H9 (cell line): ENCODE measurements around the gene SH3RF3. TPM values are rescaled to one million over a fixed set of nuclear protein-coding genes. Genes with fewer than 3 reads are reported as not detected.

Experiments used
- DNase-seq: peaks from one replicate; pipeline ENCODE4 v3.0.0-alpha.2; 2017
- H2AFZ ChIP-seq: one replicate; pipeline ENCODE4 v1.6.1; 2013; ENCODE audit warnings: mild to moderate bottlenecking, low read length, control low read depth, moderate library complexity
- H2AK5ac ChIP-seq: 2 replicates; pipeline ENCODE4 v1.6.1; 2013; ENCODE audit warnings: low read length, control low read depth, mixed read lengths; ENCODE audit not compliant: insufficient read length
- H2BK120ac ChIP-seq: one replicate; pipeline ENCODE4 v1.6.1; 2013; ENCODE audit warnings: low read depth, mild to moderate bottlenecking, low read length, control low read depth, inconsistent platforms; ENCODE audit not compliant: poor library complexity, severe bottlenecking
- H2BK12ac ChIP-seq: 2 replicates; pipeline ENCODE4 v1.6.1; 2013; ENCODE audit warnings: low read length, control low read depth, mixed read lengths, low read depth; ENCODE audit not compliant: insufficient read length
- H2BK15ac ChIP-seq: 2 replicates; pipeline ENCODE4 v1.6.1; 2013; ENCODE audit warnings: low read depth, low read length, control low read depth
- H2BK20ac ChIP-seq: one replicate; pipeline ENCODE4 v1.6.1; 2013; ENCODE audit warnings: low read depth, mild to moderate bottlenecking, low read length, control low read depth, inconsistent platforms; ENCODE audit not compliant: poor library complexity, severe bottlenecking
- H2BK5ac ChIP-seq: 2 replicates; pipeline ENCODE4 v1.6.1; 2013; ENCODE audit warnings: low read length, control low read depth, mixed read lengths; ENCODE audit not compliant: insufficient read length
- H3K14ac ChIP-seq: 2 replicates; pipeline ENCODE4 v1.6.1; 2013; ENCODE audit warnings: low read length, control low read depth; ENCODE audit not compliant: insufficient read depth
- H3K18ac ChIP-seq: 2 replicates; pipeline ENCODE4 v1.6.1; 2013; ENCODE audit warnings: low read depth, mild to moderate bottlenecking, mixed read lengths, low read length, control low read depth; ENCODE audit not compliant: insufficient read length
- H3K23ac ChIP-seq: 2 replicates; pipeline ENCODE4 v1.6.1; 2013; ENCODE audit warnings: low read length, control low read depth, mixed read lengths, low read depth; ENCODE audit not compliant: insufficient read length
- H3K23me2 ChIP-seq: 2 replicates; pipeline ENCODE4 v1.6.1; 2013; ENCODE audit warnings: low read depth, mild to moderate bottlenecking, mixed read lengths, low read length, control low read depth; ENCODE audit not compliant: insufficient read length, poor library complexity, severe bottlenecking
- H3K27ac ChIP-seq: 2 replicates; pipeline ENCODE4 v1.5.1; 2013; ENCODE audit warnings: low read length, control low read depth, mixed read lengths, low read depth; ENCODE audit not compliant: insufficient read length
- H3K27me3 ChIP-seq: 2 replicates; pipeline ENCODE4 v1.6.1; 2013; ENCODE audit warnings: low read length, control low read depth, inconsistent platforms; ENCODE audit not compliant: insufficient read depth
- H3K4ac ChIP-seq: 2 replicates; pipeline ENCODE4 v1.6.1; 2013; ENCODE audit warnings: low read depth, mild to moderate bottlenecking, control low read depth, inconsistent platforms, low read length, moderate library complexity
- H3K4me1 ChIP-seq: 2 replicates; pipeline ENCODE4 v1.6.1; 2013; ENCODE audit warnings: low read length, control low read depth, inconsistent platforms; ENCODE audit not compliant: insufficient read depth
- H3K4me2 ChIP-seq: 2 replicates; pipeline ENCODE4 v1.6.1; 2013; ENCODE audit warnings: low read length, control low read depth, mixed read lengths; ENCODE audit not compliant: insufficient read length, insufficient read depth
- H3K56ac ChIP-seq: 2 replicates; pipeline ENCODE4 v1.6.1; 2013; ENCODE audit warnings: low read depth, mild to moderate bottlenecking, mixed read lengths, low read length, control low read depth; ENCODE audit not compliant: insufficient read length
- H3K79me1 ChIP-seq: 2 replicates; pipeline ENCODE4 v1.6.1; 2013; ENCODE audit warnings: low read depth, mild to moderate bottlenecking, moderate library complexity, low read length, control low read depth, inconsistent platforms; ENCODE audit not compliant: insufficient read depth, poor library complexity, severe bottlenecking
- H3K79me2 ChIP-seq: 2 replicates; pipeline ENCODE4 v1.6.1; 2013; ENCODE audit warnings: low read length, control low read depth, inconsistent platforms; ENCODE audit not compliant: insufficient read depth
- H3K9ac ChIP-seq: 2 replicates; pipeline ENCODE4 v1.6.1; 2013; ENCODE audit warnings: low read length, control low read depth, mixed read lengths; ENCODE audit not compliant: insufficient read length; ENCODE audit errors: extremely low read depth
- H3K9me3 ChIP-seq: one replicate; pipeline ENCODE4 v1.6.1; 2013; ENCODE audit warnings: low read depth, low read length, inconsistent platforms; ENCODE audit not compliant: control insufficient read depth
- H3T11ph ChIP-seq: one replicate; pipeline ENCODE4 v1.6.1; 2013; ENCODE audit warnings: mild to moderate bottlenecking, low read length, control low read depth, inconsistent platforms
- H4K20me1 ChIP-seq: one replicate; pipeline ENCODE4 v1.6.1; 2013; ENCODE audit not compliant: control insufficient read depth, insufficient read length, insufficient read depth
- H4K5ac ChIP-seq: 2 replicates; pipeline ENCODE4 v1.6.1; 2013; ENCODE audit warnings: low read depth, mild to moderate bottlenecking, mixed read lengths, low read length, control low read depth; ENCODE audit not compliant: insufficient read length
- H4K8ac ChIP-seq: replicated peaks from 2 replicates; pipeline ENCODE4 v1.6.1; 2013; ENCODE audit warnings: low read length, control low read depth, mixed read lengths, low read depth; ENCODE audit not compliant: insufficient read length
- H4K91ac ChIP-seq: 2 replicates; pipeline ENCODE4 v1.6.1; 2013; ENCODE audit warnings: low read depth, mild to moderate bottlenecking, moderate library complexity, mixed read lengths, low read length, control low read depth; ENCODE audit not compliant: insufficient read length
- H3K27ac Mint-ChIP-seq, 3 experiments: 2 replicates in 2 of 3; 3 replicates in 1 of 3; pipeline ENCODE4 v1.8.0; 2020 to 2021; ENCODE audit warnings: mixed read lengths in 3 of 3, mild to moderate bottlenecking in 1 of 3, moderate library complexity in 1 of 3
- H3K27me3 Mint-ChIP-seq: 2 replicates; pipeline ENCODE4 v1.8.0; 2021; ENCODE audit warnings: low read depth, mild to moderate bottlenecking, moderate library complexity, mixed read lengths
- H3K36me3 Mint-ChIP-seq, 3 experiments: 2 replicates in 2 of 3; 3 replicates in 1 of 3; pipeline ENCODE4 v1.8.0; 2020 to 2021; ENCODE audit warnings: low read depth in 3 of 3, mixed read lengths in 3 of 3; ENCODE audit not compliant: insufficient read depth in 1 of 3
- H3K4me1 Mint-ChIP-seq, 2 experiments: 2 replicates each; pipeline ENCODE4 v1.8.0; 2020; ENCODE audit warnings: mixed read lengths in 2 of 2
- H3K4me3 Mint-ChIP-seq, 2 experiments: 2 replicates in 1 of 2; 3 replicates in 1 of 2; pipeline ENCODE4 v1.8.0; 2020 to 2021; ENCODE audit warnings: mild to moderate bottlenecking in 2 of 2, mixed read lengths in 2 of 2, moderate library complexity in 1 of 2
- H3K9me3 Mint-ChIP-seq, 2 experiments: 2 replicates in 1 of 2; 3 replicates in 1 of 2; pipeline ENCODE4 v1.8.0; 2020; ENCODE audit warnings: mild to moderate bottlenecking in 2 of 2, mixed read lengths in 2 of 2, moderate library complexity in 1 of 2
- WGBS: extraction: QIAGEN DNeasy Blood & Tissue Kit; methylation state at CpG from one replicate; pipeline ENCODE4 v1.1.7; 2013; ENCODE audit warnings: missing lambda C conversion rate, low lambda C conversion rate, mixed read lengths; ENCODE audit not compliant: insufficient read length; ENCODE audit errors: extremely low coverage; 5-methylcytosine and 5-hydroxymethylcytosine counted together
- total RNA-seq: library from RNA; stranded (reverse); gene quantifications from 2 replicates; pipeline ENCODE4 v1.2.1, GENCODE V29; 2021
- TF ChIP-seq, protein P1 (sequence below): fragments of 200-600 bp; sonication (generic); conservative IDR thresholded peaks from 3 replicates; pipeline ENCODE4 v1.8.0; 2021; ENCODE audit warnings: antibody characterized with exemption, mild to moderate bottlenecking

The SH3RF3 gene
- total RNA-seq, 1 experiment from 2014 or later = 0.46 TPM

DNA sequence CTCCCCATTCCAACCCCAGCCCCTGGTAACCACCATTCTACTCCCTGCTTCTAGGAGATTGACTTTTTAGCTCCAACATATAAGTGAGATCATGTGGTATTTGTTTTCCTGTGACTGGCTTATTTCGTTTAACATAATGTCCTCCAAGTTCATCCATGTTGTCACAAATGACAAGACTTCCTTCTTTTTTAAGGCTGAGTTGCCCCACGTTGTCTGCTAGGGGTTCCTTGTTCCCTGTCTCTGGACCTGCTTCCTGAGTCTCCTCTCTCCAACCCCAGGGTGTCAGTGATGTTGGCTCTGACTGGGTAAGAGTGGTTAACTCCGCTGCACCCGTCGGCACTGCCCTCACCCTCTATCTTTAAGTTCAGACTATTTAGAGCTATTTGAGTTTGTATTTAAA, 175.2 kb downstream of the SH3RF3 start:
- no peak overlapping the region for H2BK15ac ChIP-seq
- H3K27me3 Mint-ChIP-seq = peaks cover 5% of the 10 kb centered on the region
- no CpG with 5 or more reads among the region's 5 CpGs for WGBS
- peaks cover 9 to 12% of the 10 kb centered on the region in 2 experiments for H3K4me1 Mint-ChIP-seq
- H3K4me3 Mint-ChIP-seq = no peak overlapping the region
- no peak overlapping the region for H2AK5ac ChIP-seq
- H3K23me2 ChIP-seq = no peaks in the 10 kb centered on the region
- no peak overlapping the region for H3K4ac ChIP-seq
- TF ChIP-seq, protein P1, sequence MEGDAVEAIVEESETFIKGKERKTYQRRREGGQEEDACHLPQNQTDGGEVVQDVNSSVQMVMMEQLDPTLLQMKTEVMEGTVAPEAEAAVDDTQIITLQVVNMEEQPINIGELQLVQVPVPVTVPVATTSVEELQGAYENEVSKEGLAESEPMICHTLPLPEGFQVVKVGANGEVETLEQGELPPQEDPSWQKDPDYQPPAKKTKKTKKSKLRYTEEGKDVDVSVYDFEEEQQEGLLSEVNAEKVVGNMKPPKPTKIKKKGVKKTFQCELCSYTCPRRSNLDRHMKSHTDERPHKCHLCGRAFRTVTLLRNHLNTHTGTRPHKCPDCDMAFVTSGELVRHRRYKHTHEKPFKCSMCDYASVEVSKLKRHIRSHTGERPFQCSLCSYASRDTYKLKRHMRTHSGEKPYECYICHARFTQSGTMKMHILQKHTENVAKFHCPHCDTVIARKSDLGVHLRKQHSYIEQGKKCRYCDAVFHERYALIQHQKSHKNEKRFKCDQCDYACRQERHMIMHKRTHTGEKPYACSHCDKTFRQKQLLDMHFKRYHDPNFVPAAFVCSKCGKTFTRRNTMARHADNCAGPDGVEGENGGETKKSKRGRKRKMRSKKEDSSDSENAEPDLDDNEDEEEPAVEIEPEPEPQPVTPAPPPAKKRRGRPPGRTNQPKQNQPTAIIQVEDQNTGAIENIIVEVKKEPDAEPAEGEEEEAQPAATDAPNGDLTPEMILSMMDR = no peak
- H4K8ac ChIP-seq = no peak overlapping the region
- no peak overlapping the region for H3T11ph ChIP-seq
- no peak for DNase-seq
- no peak overlapping the region for H2BK12ac ChIP-seq
- no peaks in the 10 kb centered on the region for H3K79me2 ChIP-seq
- no peak overlapping the region for H3K14ac ChIP-seq
- no peak overlapping the region for H4K91ac ChIP-seq
- no peak overlapping the region for H2BK5ac ChIP-seq
- H3K9ac ChIP-seq = no peak overlapping the region
- H3K9me3 Mint-ChIP-seq = no peaks in the 10 kb centered on the region
- H3K18ac ChIP-seq = no peak overlapping the region
- no peak overlapping the region for H2AFZ ChIP-seq
- no peak overlapping the region for H2BK20ac ChIP-seq
- H3K4me1 ChIP-seq = peaks cover 3% of the 10 kb centered on the region; the same call in 1 of the 2 replicates
- no peaks in the 10 kb centered on the region for H3K79me1 ChIP-seq
- no peaks in the 10 kb centered on the region for H3K27me3 ChIP-seq
- no peak overlapping the region for H3K27ac ChIP-seq
- no peak overlapping the region for H3K56ac ChIP-seq
- H3K23ac ChIP-seq = no peak overlapping the region
- no peak overlapping the region for H2BK120ac ChIP-seq
- no peak overlapping the region for H3K4me2 ChIP-seq
- H4K20me1 ChIP-seq = no peaks in the 10 kb centered on the region
- H3K9me3 ChIP-seq = no peaks in the 10 kb centered on the region
- no peak overlapping the region for H4K5ac ChIP-seq
- H3K27ac Mint-ChIP-seq = no peak overlapping the region
- H3K36me3 Mint-ChIP-seq = peaks cover 0 to 2% (median 0%) of the 10 kb centered on the region in 3 experiments; a peak in 1 of 7 replicates
